HEK293T (cell line): ENCODE data around the gene MNAT1.

Experiments
- FOXK2 ChIP-seq: fragments of 450-650 bp; IDR thresholded peaks from 2 replicates; pipeline ENCODE4 v1.6.1; 2016; ENCODE audit warnings: mild to moderate bottlenecking
- L3MBTL2 ChIP-seq: fragments of 450-650 bp; conservative IDR thresholded peaks from 2 replicates; pipeline ENCODE4 v1.6.1; 2016; ENCODE audit warnings: mild to moderate bottlenecking

DNA sequence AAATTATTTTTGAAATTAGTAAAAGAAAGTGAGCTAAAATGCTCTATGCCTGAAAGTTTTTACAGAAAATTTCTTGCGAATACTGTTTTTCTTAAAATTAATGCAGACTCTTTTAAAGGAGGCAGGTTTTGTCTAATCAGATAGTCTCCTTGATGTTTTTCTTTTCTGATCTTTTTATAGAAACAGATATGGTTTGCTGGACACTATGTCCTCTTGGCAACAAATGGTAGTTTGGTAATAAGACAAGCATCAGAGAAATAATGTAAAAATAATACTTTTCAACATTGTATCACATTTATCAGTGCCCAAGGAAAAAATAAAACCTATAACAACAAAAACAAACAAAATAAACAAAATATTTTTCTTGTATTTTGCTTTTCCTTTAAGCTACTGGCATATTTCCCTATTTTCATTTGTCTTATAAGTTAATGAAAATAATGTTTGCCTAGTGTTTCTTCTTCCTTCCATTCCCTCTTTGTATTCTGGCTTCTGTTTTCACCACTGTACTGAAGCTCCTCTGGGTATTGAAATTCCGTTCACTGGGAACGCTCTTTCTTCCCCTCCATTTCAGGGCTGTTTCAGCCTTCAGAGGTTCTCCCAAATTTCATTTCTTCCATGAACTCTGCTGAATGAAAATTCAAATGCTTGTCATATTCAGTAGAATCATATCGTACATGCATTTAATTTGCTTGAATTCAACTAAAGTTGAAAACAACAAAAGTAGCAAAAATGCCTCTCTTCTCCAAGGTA, 131.0 kb downstream of the MNAT1 start:
- TF ChIP-seq FOXK2 (no peak), L3MBTL2 (no peak)
